IMR-90 (cell line): ENCODE measurements around the gene ZNF236. TPM values are rescaled to one million over a fixed set of nuclear protein-coding genes. Genes with fewer than 3 reads are reported as not detected.

Source experiments
- ATAC-seq: fragments of 200-7000 bp; cut with Tn5 transposase; 2 replicates; pipeline ENCODE4 v1.9.1; 2020; ENCODE audit warnings: low read depth, mild to moderate bottlenecking, moderate library complexity
- BruUV-seq: library from RNA; stranded (reverse); fragments of 400-500 nt; replicated peaks from 2 replicates; lab custom pipeline; 2021; lab: Mats Ljungman, UMichigan
- CTCF ChIA-PET: fragments of 300-600 bp; formaldehyde crosslinking; extraction: SDS; loops from one replicate; lab custom pipeline; 2021; ENCODE audit warnings: antibody characterized with exemption; lab: Yijun Ruan, JAX
- POLR2A ChIA-PET: fragments of 300-600 bp; sonication (Branson Sonifier 250); formaldehyde crosslinking; loops from one replicate; lab custom pipeline; 2022; ENCODE audit warnings: antibody characterized with exemption; ENCODE audit not compliant: unreplicated experiment; lab: Charles Lee
- DNase-seq: peaks from one replicate; pipeline ENCODE4 v3.0.0; 2013
- H2AFZ ChIP-seq: replicated peaks from 2 replicates; pipeline ENCODE3; 2013; ENCODE audit warnings: low read length, mild to moderate bottlenecking; ENCODE audit not compliant: poor library complexity
- H2AK5ac ChIP-seq: 2 replicates; pipeline ENCODE4 v1.6.1; 2013; ENCODE audit warnings: low read depth, low read length, inconsistent platforms
- H2AK9ac ChIP-seq: replicated peaks from 2 replicates; pipeline ENCODE3; 2013; ENCODE audit warnings: mild to moderate bottlenecking, low read depth, low read length, moderate library complexity; ENCODE audit not compliant: poor library complexity
- H2BK120ac ChIP-seq: 2 replicates; pipeline ENCODE4 v1.6.1; 2013; ENCODE audit warnings: low read depth, low read length, inconsistent platforms
- H2BK15ac ChIP-seq: 3 replicates; pipeline ENCODE4 v1.6.1; 2013; ENCODE audit warnings: low read depth, low read length, inconsistent platforms
- H2BK20ac ChIP-seq: 2 replicates; pipeline ENCODE4 v1.6.1; 2013; ENCODE audit warnings: low read depth, mild to moderate bottlenecking, inconsistent platforms, low read length, moderate library complexity
- H2BK5ac ChIP-seq: 2 replicates; pipeline ENCODE4 v1.6.1; 2013; ENCODE audit warnings: mild to moderate bottlenecking, low read depth, low read length, inconsistent platforms; ENCODE audit not compliant: poor library complexity, severe bottlenecking
- H3K14ac ChIP-seq: replicated peaks from 2 replicates; pipeline ENCODE4 v1.6.1; 2013; ENCODE audit warnings: low read depth, low read length, inconsistent platforms
- H3K18ac ChIP-seq: 2 replicates; pipeline ENCODE4 v1.6.1; 2013; ENCODE audit warnings: low read depth, low read length, control low read depth
- H3K23ac ChIP-seq: 2 replicates; pipeline ENCODE4 v1.6.1; 2013; ENCODE audit warnings: low read depth, low read length, inconsistent platforms
- H3K27ac ChIP-seq: 2 replicates; pipeline ENCODE4 v1.5.1; 2013; ENCODE audit warnings: mild to moderate bottlenecking, control low read depth, low read length; ENCODE audit not compliant: insufficient read depth
- H3K27me3 ChIP-seq: 2 replicates; pipeline ENCODE4 v1.6.1; 2013; ENCODE audit warnings: low read length; ENCODE audit not compliant: control insufficient read depth, insufficient read depth
- H3K36me3 ChIP-seq: 2 replicates; pipeline ENCODE4 v1.6.1; 2013; ENCODE audit warnings: low read length, mixed read lengths; ENCODE audit not compliant: control insufficient read depth, insufficient read depth
- H3K4ac ChIP-seq: 2 replicates; pipeline ENCODE4 v1.6.1; 2013; ENCODE audit warnings: low read depth, low read length, inconsistent platforms
- H3K4me1 ChIP-seq: 2 replicates; pipeline ENCODE4 v1.6.1; 2013; ENCODE audit warnings: low read length, mixed read lengths; ENCODE audit not compliant: control insufficient read depth, insufficient read depth
- H3K4me2 ChIP-seq: 2 replicates; pipeline ENCODE4 v1.6.1; 2013; ENCODE audit warnings: low read depth, mild to moderate bottlenecking, control low read depth, low read length, moderate library complexity
- H3K4me3 ChIP-seq: 2 replicates; pipeline ENCODE4 v1.5.1; 2013; ENCODE audit warnings: low read depth, mild to moderate bottlenecking, control low read depth, low read length, moderate library complexity; ENCODE audit not compliant: insufficient read depth
- H3K56ac ChIP-seq: 2 replicates; pipeline ENCODE4 v1.6.1; 2013; ENCODE audit warnings: low read length, inconsistent platforms; ENCODE audit not compliant: insufficient read depth; ENCODE audit errors: extremely low read depth
- H3K79me1 ChIP-seq, 2 experiments: 2 replicates each; pipeline ENCODE4 v1.6.1; 2013; ENCODE audit warnings: low read length in 2 of 2, inconsistent platforms in 1 of 2, low read depth in 1 of 2
- H3K9ac ChIP-seq: 2 replicates; pipeline ENCODE4 v1.6.1; 2013; ENCODE audit warnings: low read depth, low read length, control low read depth
- H3K9me1 ChIP-seq: 2 replicates; pipeline ENCODE4 v1.6.1; 2013; ENCODE audit warnings: low read length, inconsistent platforms; ENCODE audit not compliant: insufficient read depth
- H3K9me3 ChIP-seq: 2 replicates; pipeline ENCODE4 v1.6.1; 2013; ENCODE audit warnings: low read length; ENCODE audit not compliant: control insufficient read depth, insufficient read depth
- H4K20me1 ChIP-seq: 2 replicates; pipeline ENCODE4 v1.6.1; 2013; ENCODE audit warnings: low read length, inconsistent platforms; ENCODE audit not compliant: insufficient read depth
- H4K5ac ChIP-seq: 2 replicates; pipeline ENCODE4 v1.6.1; 2013; ENCODE audit warnings: mild to moderate bottlenecking, low read depth, low read length, control low read depth
- H4K8ac ChIP-seq, 2 experiments: 2 replicates each; pipeline ENCODE4 v1.6.1; 2013; ENCODE audit warnings: low read depth in 2 of 2, low read length in 2 of 2, control low read depth in 1 of 2, inconsistent platforms in 1 of 2
- H4K91ac ChIP-seq: 2 replicates; pipeline ENCODE4 v1.6.1; 2013; ENCODE audit warnings: low read depth, low read length, inconsistent platforms; ENCODE audit not compliant: insufficient read depth
- MAZ ChIP-seq: IDR thresholded peaks from 2 replicates; pipeline ENCODE4 v1.6.1; 2012; ENCODE audit warnings: low read depth, mild to moderate bottlenecking, low read length, improper control_type of control experiment, moderate library complexity, borderline replicate concordance
- MXI1 ChIP-seq: IDR thresholded peaks from 2 replicates; pipeline ENCODE4 v1.6.1; 2012; ENCODE audit warnings: low read depth, mild to moderate bottlenecking, low read length, moderate library complexity, borderline replicate concordance
- POLR2A ChIP-seq: IDR thresholded peaks from 2 replicates; pipeline ENCODE4 v1.6.1; 2012; ENCODE audit warnings: mild to moderate bottlenecking, low read depth, low read length
- RFX5 ChIP-seq: IDR thresholded peaks from 2 replicates; pipeline ENCODE4 v1.8.0; 2012; ENCODE audit warnings: low read depth, mild to moderate bottlenecking, low read length, moderate library complexity
- SMC3 ChIP-seq: fragments of 150-350 bp; IDR thresholded peaks from 2 replicates; pipeline ENCODE4 v1.6.1; 2016; ENCODE audit warnings: low read depth, mild to moderate bottlenecking, antibody characterized with exemption, low read length, moderate library complexity
- WGBS, 2 experiments: methylation state at CpG; one replicate each; pipeline versions ENCODE4 v1.1.5 to v1.1.7; 2013; ENCODE audit warnings: missing lambda C conversion rate in 2 of 2; ENCODE audit not compliant: insufficient read length in 1 of 2; ENCODE audit errors: extremely low coverage in 2 of 2; 5-methylcytosine and 5-hydroxymethylcytosine counted together
- dilution Hi-C: fragments of 300-500 bp; cut with HindIII; formaldehyde crosslinking; loops from one replicate; pipeline ENCODE4 v1.14.3; 2018; ENCODE audit warnings: low sequenced_read_pairs; ENCODE audit not compliant: unreplicated experiment
- in situ Hi-C: fragments of 300-500 bp; cut with MboI; formaldehyde crosslinking; loops from 3 replicates; pipeline ENCODE4 v1.14.3; 2019; ENCODE audit warnings: low sequenced_read_pairs, inconsistent platforms, mixed read lengths
- intact Hi-C: fragments of 100-400 bp; cut with micrococcal nuclease; formaldehyde crosslinking; loops from 2 replicates; pipeline ENCODE4 v1.10.0; 2022
- polyA plus RNA-seq, 3 experiments: library from polyadenylated mRNA; depleted of rRNA; stranded (reverse); fragments of >200 nt; gene quantifications; 2 replicates each; pipeline ENCODE4 v1.2.3, GENCODE V29; 2012; ENCODE audit warnings: low replicate concordance in 1 of 3
- total RNA-seq: library from RNA; depleted of rRNA; stranded (reverse); fragments of >200 nt; gene quantifications from 2 replicates; pipeline ENCODE4 v1.2.3, GENCODE V29; 2012
- TF ChIP-seq, protein P1 (sequence below): conservative IDR thresholded peaks from 2 replicates; pipeline ENCODE4 v1.5.1; 2012; ENCODE audit warnings: mild to moderate bottlenecking, low read depth, low read length, improper control_type of control experiment

Gene ZNF236
- total and polyA plus RNA-seq, 2 of the 4 experiments (the other 2 are of a cell fraction): 3.6 to 9.7 TPM

DNA sequence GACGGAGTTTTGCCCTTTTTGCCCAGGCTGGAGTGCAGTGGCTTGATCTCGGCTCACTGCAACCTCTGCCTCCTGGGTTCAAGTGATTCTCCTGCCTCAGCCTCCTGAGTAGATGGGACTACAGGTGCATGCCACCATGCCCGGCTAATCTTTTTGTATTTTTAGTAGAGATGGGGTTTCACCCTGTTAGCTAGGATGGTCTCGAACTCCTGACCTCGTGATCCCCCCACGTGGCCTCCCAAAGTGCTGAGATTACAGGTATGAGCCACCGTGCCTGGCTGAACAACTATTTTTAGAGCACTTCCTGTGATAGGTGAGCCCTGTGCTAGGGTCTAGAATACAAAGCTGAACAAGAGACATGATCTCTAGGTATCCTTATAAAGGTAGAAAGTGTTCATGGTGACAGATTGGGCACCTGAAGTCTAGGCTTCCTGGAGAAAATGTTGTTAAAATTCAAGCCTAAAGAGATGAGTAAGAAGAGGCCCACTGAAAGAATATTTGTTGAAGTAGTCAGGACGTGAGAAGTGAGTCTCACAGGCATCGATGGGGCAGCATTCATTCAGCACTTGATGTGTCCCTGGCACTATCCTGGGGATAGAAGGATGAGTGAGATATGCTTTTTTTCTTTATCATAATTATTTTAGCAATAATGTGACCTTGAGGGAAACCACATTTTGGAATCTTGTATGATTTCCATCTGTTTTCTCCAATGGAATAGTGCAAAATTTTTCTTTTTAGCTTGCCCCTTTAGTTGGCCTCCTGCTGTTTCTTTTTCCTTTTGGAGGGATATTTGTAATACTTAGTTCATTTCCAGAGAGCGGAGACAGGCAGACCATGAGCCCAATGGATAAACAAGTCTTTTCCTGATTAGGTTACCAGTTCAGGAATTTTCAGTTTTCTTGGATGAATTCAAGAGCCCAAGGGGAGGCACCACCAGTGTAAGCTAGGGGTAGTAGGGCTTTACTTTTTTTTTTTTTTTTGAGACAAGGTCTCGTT lies 5.1 kb downstream of the ZNF236 start:
- H2BK15ac ChIP-seq: no peak overlapping the region
- intact Hi-C loops (no loop called here), dilution Hi-C loops (no loop called here), in situ Hi-C loops (no loop called here)
- no peak for ATAC-seq
- H3K36me3 ChIP-seq: no peaks in the 10 kb centered on the region
- no peak overlapping the region for H3K18ac ChIP-seq
- no peak overlapping the region for H3K4me3 ChIP-seq
- peaks cover 36 to 71% of the 10 kb centered on the region in 2 experiments for H3K79me1 ChIP-seq
- peak; percentile 49 for DNase-seq
- H3K4me1 ChIP-seq: peaks cover 7% of the 10 kb centered on the region; the same call in 1 of the 2 replicates
- BruUV-seq: no TSS peak
- H3K23ac ChIP-seq: no peak overlapping the region
- no peak overlapping the region for H2AFZ ChIP-seq
- 90% methylated on average over 2 of the region's 11 CpGs; no CpG with 5 or more reads in 1 of the 2 experiments for WGBS, 2 experiments
- no peak overlapping the region for H3K9ac ChIP-seq
- H4K5ac ChIP-seq: no peak overlapping the region
- no peaks in the 10 kb centered on the region for H3K27me3 ChIP-seq
- H3K14ac ChIP-seq: no peak overlapping the region
- no peak overlapping the region for H3K56ac ChIP-seq
- H4K20me1 ChIP-seq: peaks cover 5% of the 10 kb centered on the region; the same call in 1 of the 2 replicates
- no peak overlapping the region for H2AK5ac ChIP-seq
- H3K4me2 ChIP-seq: no peak overlapping the region
- no peak for TF ChIP-seq SMC3
- no peak for TF ChIP-seq MXI1
- TF ChIP-seq RFX5: no peak
- no peak for TF ChIP-seq MAZ
- TF ChIP-seq POLR2A: no peak
- TF ChIP-seq, protein P1, sequence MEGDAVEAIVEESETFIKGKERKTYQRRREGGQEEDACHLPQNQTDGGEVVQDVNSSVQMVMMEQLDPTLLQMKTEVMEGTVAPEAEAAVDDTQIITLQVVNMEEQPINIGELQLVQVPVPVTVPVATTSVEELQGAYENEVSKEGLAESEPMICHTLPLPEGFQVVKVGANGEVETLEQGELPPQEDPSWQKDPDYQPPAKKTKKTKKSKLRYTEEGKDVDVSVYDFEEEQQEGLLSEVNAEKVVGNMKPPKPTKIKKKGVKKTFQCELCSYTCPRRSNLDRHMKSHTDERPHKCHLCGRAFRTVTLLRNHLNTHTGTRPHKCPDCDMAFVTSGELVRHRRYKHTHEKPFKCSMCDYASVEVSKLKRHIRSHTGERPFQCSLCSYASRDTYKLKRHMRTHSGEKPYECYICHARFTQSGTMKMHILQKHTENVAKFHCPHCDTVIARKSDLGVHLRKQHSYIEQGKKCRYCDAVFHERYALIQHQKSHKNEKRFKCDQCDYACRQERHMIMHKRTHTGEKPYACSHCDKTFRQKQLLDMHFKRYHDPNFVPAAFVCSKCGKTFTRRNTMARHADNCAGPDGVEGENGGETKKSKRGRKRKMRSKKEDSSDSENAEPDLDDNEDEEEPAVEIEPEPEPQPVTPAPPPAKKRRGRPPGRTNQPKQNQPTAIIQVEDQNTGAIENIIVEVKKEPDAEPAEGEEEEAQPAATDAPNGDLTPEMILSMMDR: no peak
- no peak overlapping the region for H2BK5ac ChIP-seq
- no peak overlapping the region for H2BK120ac ChIP-seq
- no peak overlapping the region for H2AK9ac ChIP-seq
- H3K9me1 ChIP-seq: peaks cover 7% of the 10 kb centered on the region; the same call in 1 of the 2 replicates
- CTCF ChIA-PET: no interaction called here
- H4K8ac ChIP-seq: no peak overlapping the region
- no peaks in the 10 kb centered on the region for H3K9me3 ChIP-seq
- no peak overlapping the region for H4K91ac ChIP-seq
- no peak overlapping the region for H3K4ac ChIP-seq
- no peak overlapping the region for H3K27ac ChIP-seq
- POLR2A ChIA-PET: interaction anchor here (0.6 kb wide), 1 partner anchor 13 kb away, joined by 3 read pairs; no protein-coding TSS in a partner anchor
- H2BK20ac ChIP-seq: no peak overlapping the region
